NCI-H1694 treated with DMSO at 0.1 percent for 48 hours (cell line): Measurements from ENCODE around the gene DPAGT1.

Experiments used
- DNase-seq: peaks from one replicate; lab custom pipeline; 2025; lab: John Stamatoyannopoulos, UW

The DPAGT1 gene

DNA sequence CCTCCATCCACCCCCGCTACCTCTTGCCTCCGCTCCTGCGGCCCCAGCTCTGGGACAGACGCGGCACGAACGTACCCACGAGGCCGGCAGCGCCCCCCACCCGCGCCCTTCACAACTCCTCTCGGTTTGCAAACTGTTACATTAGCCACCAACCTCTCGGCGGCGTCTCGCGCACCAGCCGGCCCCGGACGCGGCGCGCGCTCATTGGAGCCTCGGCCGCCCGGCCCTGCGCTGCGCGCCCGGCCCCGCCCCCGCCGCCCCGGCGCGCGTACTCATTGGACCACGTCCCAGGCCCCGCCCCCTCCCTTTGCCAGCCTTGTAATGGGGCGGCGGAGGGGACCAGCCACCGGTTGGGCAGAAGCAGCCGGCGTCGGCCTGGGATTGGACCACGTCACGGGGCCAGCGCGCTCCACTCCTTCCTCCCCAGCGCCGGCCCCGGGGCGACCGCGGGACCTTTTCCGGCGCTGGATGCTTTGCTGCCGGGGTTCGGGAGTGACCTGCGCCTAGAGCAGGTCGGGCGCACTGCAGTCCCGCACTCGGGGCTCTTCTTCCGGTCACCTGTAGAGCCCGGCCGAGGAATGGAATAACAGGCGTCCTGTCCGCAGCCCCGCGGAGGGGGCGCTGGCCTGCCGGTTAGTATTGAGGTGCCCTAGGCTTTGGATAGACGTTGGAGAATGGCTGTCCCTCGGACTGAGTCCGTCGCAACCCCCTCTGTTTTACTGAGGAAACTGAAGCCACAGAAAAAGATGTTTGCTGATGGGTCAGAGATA is 44.5 kb downstream of the DPAGT1 start, which contains the start of gene HYOU1:
TSS of gene HYOU1 (minus strand) at position 206 of the 770 bp plus-strand sequence. CDS start 1,045 bp downstream, outside the sequence.
- peak; percentile 44 for DNase-seq

DNA sequence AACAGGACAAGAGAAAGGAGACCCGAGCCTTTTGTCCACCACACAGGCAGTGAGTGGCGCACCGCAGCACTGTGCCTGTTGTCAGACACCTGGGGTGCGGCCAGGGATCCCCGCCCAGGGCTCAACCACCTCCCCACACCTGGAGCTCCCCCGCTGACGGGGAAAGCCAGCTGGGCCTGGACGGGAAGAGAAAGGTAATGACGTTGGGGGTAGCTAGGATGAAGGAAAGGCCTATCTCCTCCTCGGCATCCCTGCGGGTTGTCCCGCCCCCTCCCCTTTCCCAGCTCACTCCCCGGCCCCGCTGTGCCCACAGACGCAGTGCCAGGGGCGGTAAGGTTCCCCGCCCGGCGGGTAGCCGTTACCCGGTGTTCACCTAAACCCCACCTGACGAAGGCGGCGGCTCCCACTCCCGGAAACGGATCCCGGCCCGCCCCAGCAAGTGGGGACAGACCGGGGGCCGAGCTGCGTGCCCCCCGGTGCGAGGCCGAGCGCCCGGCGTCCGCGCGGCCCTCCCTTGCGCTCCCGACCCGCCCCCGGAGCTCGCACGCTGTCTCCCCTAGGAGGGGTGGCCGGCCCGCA is 45.1 kb downstream of the DPAGT1 start:
- DNase-seq, result no peak

DNA sequence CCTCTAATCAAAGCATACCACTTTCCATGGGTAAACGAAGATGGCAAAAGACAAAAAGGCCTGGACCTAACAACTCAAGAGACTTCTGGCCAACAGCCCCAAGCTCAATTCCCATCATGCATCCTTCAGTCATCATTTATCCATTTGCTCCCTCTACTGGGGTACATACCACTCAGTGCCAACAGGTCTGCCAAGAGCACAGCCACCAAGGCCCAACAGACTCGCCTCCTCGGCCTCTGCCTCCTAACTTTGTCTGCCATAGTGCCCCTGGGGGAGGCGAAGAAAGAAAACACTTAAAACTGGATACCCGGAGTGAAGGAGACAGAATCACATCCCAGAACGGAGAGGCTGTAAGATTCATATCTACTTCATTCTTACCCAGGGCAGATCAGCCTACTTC is 45.8 kb downstream of the DPAGT1 start:
- DNase-seq, result no peak

DNA sequence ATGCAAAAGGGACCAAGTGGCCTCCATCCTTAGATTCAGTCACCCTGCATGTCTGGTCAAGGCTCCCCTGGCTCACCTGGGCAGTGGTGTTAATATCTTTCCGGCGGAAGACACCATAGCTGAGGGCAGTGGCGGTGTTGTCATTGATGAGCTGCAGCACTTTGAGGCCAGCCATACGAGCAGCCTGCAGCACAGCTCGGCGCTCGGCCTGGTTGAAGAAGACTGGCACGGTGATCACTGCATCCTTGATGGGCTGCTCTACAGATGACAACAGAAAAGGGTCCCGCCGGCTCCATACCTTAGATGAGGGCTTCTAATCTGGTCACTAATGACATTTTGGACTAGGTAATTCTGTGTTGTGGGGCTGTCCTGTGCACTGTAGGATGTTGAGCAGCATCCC is 47.2 kb downstream of the DPAGT1 start:
- DNase-seq, result no peak

DNA sequence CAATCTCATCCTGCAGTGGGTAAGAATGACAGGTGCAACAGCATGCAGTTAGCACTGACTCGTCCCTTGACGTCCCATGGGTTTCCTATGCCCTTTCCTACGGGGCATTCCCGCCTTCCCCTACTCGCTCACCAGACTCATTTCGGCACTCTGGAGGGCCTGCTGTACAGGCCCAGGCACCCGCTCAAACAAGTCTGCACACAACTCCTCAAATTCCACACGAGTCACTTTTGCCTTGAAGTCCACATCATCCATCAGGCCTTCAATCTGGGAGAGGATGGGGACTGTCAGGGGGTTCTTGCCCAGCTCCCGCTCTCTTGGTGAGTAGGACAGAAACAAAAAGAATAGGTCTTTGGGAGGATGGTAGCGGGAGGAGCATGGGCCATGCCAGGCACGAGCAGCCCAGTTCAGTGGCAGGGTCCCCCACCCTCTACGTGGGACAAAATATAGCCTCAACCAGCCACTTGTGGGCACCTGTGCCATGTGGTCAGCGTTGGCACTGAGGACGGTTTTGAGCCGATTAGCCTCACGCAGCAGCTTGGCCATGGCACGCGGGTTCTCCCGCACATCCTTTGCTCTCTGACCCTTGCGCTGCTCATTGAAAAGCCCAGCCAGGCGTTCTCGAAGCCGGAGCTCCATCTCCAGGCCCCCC is 49.4 kb downstream of the DPAGT1 start:
- no peak for DNase-seq

DNA sequence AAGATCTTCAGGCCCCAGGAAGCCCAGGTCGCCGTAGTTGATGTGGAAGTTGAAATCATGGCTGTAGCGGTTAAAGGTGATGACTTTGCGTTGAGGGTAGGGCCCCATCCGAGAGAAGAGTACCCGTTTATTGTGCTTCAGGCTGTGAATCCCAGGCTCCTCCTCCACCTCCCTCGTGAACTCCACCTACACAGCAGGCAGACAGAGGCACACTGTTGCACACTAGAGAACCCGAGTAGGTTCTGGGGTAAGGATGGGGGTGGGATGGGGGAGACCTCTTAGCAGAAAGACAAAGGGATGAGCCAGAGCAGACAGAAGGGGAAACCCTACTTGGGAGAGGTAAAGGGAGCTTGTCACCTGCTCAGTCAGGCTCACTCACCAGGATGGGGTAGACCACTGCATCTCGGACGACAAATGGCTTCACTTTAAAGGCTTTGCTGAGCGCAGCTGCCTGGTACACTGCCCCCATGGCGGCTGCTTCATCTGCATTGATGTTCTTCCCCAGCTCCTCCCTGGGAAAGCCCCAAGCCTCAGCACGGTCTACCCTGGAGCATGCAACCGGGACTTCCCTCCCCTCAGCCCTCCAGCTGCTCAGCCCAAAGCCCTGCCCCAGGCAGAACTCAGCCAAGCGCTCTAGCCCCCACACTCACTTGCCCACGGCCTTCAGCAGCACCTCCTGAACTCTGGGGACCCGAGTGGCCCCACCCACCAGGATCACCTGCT is 50.1 kb downstream of the DPAGT1 start:
- DNase-seq, result no peak

DNA sequence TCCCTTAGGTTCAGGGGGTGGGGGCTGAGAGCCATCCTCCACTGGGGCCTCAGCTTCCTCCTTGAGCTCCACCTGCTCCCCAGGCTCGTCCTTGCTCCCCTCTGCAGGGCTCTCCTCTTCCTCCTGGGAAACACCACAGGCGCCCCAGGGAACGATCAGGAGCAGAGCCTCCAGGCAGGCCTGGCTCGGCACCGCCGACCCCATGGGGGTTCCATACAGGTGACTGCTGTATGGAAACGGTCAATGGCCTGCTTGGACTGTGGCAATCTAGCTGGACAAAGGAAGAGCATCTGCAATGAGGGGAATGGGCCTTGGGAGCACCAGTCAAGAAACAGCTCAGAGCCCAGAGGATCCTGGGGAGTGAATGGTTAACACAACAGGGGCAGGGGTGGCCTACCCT is 52.6 kb downstream of the DPAGT1 start:
- no peak for DNase-seq

DNA sequence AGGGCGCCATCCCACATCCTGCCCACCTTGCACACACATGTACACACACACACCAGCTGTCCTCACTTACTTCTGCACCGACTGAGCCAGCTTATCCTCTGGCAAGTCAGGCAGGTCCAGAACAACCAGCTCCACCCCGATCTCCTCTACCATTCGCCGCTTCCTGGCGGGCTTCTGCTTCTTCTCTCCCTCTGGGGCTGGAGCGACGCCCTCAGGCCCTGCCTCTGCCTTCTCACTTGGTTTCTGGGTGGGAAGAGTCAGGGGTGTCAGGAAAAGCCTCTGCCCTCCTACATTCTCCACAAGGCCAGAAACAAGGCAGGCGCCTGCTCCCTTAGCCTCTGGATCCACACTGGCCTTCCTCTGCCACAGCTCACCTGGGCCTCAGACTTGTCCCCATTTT is 53.0 kb downstream of the DPAGT1 start:
- DNase-seq, result no peak

DNA sequence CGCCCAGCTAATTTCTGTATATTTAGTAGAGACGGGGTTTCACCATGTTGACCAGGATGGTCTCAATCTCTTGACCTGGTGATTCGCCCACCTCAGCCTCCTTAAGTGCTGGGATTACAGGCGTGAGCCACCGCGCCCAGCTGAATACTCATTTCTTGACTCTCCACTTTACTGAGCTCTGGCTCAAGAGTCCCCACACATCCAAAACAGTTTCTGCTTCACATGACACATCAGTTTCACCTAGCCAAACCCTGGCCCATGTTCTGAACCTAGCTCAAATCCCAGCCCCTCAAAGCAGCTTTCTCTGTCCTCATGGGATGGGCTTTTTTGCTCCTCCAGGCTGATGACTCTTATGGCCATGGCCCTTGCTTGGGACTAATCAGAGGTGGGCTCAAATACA is 54.4 kb downstream of the DPAGT1 start:
- no peak for DNase-seq
